Measurements from ENCODE around the gene TMEM144. TPM values are rescaled to one million over a fixed set of nuclear protein-coding genes. Genes with fewer than 3 reads are reported as not detected.
"Not testable (repeated sequence)": the region's sequence is repeated elsewhere in the genome, so short reads cannot be mapped to it uniquely, and the experiment has no call there.

The TMEM144 gene
- total RNA-seq, 1 donor from 2014 or later, result 12.6 TPM

GRCh38 chr4:158279052-158279451, 68.8 kb downstream of the TMEM144 start:
- intact Hi-C loops (cut with DNase I); ATAC-seq; DNase-seq (ENCODE audit: missing footprints): not testable (repeated sequence)

GRCh38 chr4:158280856-158281255, 70.6 kb downstream of the TMEM144 start:
- intact Hi-C loops (cut with DNase I), result no loop called here
- ATAC-seq, result no peak
- DNase-seq (ENCODE audit: missing footprints), result no peak

GRCh38 chr4:158282252-158282651, 72.0 kb downstream of the TMEM144 start:
- ATAC-seq (no peak), DNase-seq (ENCODE audit: missing footprints) (no peak)
- intact Hi-C loops (cut with DNase I), result no loop called here

GRCh38 chr4:158285429-158286216, 75.3 kb downstream of the TMEM144 start:
- DNase-seq (ENCODE audit: missing footprints), result no peak
- intact Hi-C loops (cut with DNase I), result no loop called here
- no peak for ATAC-seq

- intact Hi-C loops (cut with DNase I), result no loop called here
- ATAC-seq (no peak), DNase-seq (ENCODE audit: missing footprints) (no peak)
These were observed 80.6 kb downstream of the TMEM144 start for GRCh38 chr4:158290912-158291311.

- DNase-seq (ENCODE audit: missing footprints), result no peak
- intact Hi-C loops (cut with DNase I), result no loop called here
- no peak for ATAC-seq
These were observed 81.2 kb downstream of the TMEM144 start for GRCh38 chr4:158291334-158292055.

GRCh38 chr4:158292156-158292555, 81.9 kb downstream of the TMEM144 start:
- DNase-seq (ENCODE audit: missing footprints) (no peak), ATAC-seq (no peak)
- intact Hi-C loops (cut with DNase I), result no loop called here

GRCh38 chr4:158295053-158295452, 84.8 kb downstream of the TMEM144 start:
- ATAC-seq, result no peak
- no peak for DNase-seq (ENCODE audit: missing footprints)

GRCh38 chr4:158297866-158298265, 87.6 kb downstream of the TMEM144 start:
- intact Hi-C loops (cut with DNase I), result no loop called here
- DNase-seq (ENCODE audit: missing footprints) (no peak), ATAC-seq (no peak)

More at GRCh38 chr4:158295053-158295452, 84.8 kb downstream of the TMEM144 start:
- intact Hi-C loops (cut with DNase I), result no loop called here

- intact Hi-C loops (cut with DNase I), result no loop called here
- DNase-seq (ENCODE audit: missing footprints) (no peak), ATAC-seq (no peak)
These were observed 89.2 kb downstream of the TMEM144 start for GRCh38 chr4:158299459-158300007.

GRCh38 chr4:158300012-158300411, 89.7 kb downstream of the TMEM144 start:
- intact Hi-C loops (cut with DNase I), result no loop called here
- no peak for DNase-seq (ENCODE audit: missing footprints)
- no peak for ATAC-seq

- ATAC-seq, result no peak
- intact Hi-C loops (cut with DNase I), result no loop called here
- no peak for DNase-seq (ENCODE audit: missing footprints)
These were observed 92.0 kb downstream of the TMEM144 start for GRCh38 chr4:158302076-158302866.

GRCh38 chr4:158304694-158305093, 94.4 kb downstream of the TMEM144 start:
- no peak for ATAC-seq

More at GRCh38 chr4:158304694-158305093, 94.4 kb downstream of the TMEM144 start:
- DNase-seq (ENCODE audit: missing footprints), result no peak
- intact Hi-C loops (cut with DNase I), result no loop called here

Other genes starting within 250 kb of the TMEM144 start
- gene GASK1B, start 37.5 kb upstream of the TMEM144 start, total RNA-seq, result 68.6 TPM